Left lung (tissue), 10 donors: Measurements from ENCODE around the gene UBAC1. TPM values are rescaled to one million over a fixed set of nuclear protein-coding genes. Genes with fewer than 3 reads are reported as not detected.

Experiments
- ATAC-seq: fragments of 200-7000 bp; cut with Tn5 transposase; one replicate; pipeline ENCODE4 v1.9.1; 2020; ENCODE audit warnings: moderate library complexity
- DNase-seq, 4 donors: peaks; one replicate each; pipeline ENCODE4 v3.0.0-alpha.2; 2013 to 2020
- H3K27ac ChIP-seq, 2 donors: fragments of 200-600 bp; sonication (generic) in 1 of 2; one replicate each; pipeline versions ENCODE4 v1.5.0 to v1.8.0; 2020 to 2021
- H3K27me3 ChIP-seq, 2 donors: fragments of 200-600 bp; sonication (generic) in 1 of 2; one replicate each; pipeline versions ENCODE4 v1.5.0 to v1.8.0; 2020 to 2021
- H3K36me3 ChIP-seq, 2 donors: fragments of 200-600 bp; sonication (generic) in 1 of 2; one replicate each; pipeline versions ENCODE4 v1.5.0 to v1.8.0; 2020 to 2021
- H3K4me1 ChIP-seq, 2 donors: fragments of 200-600 bp; one replicate each; pipeline ENCODE4 v1.8.0; 2021
- H3K4me3 ChIP-seq, 2 donors: fragments of 200-600 bp; sonication (generic) in 1 of 2; one replicate each; pipeline versions ENCODE4 v1.5.0 to v1.8.0; 2020 to 2021; ENCODE audit warnings: mild to moderate bottlenecking in 1 of 2
- H3K9me3 ChIP-seq, 2 donors: fragments of 200-600 bp; sonication (generic) in 1 of 2; one replicate each; pipeline versions ENCODE4 v1.5.0 to v1.8.0; 2020 to 2021
- intact Hi-C, 2 donors: fragments of 100-400 bp; cut with DNase I; formaldehyde crosslinking; loops; one replicate each; pipeline versions ENCODE4 v1.11.2 to v1.14.2; 2022
- polyA plus RNA-seq, 6 donors: library from polyadenylated mRNA; unstranded; fragments of 120-200 nt; gene quantifications; one replicate each; pipeline ENCODE4 v1.2.1, GENCODE V29; 2013; ENCODE audit not compliant: insufficient read length in 6 of 6
- total RNA-seq, 2 donors: library from RNA; stranded (reverse); fragmentation: NEBNext Ultra II Directional; extraction: Animal tissue kit (Norgen Biotek cat#: 25700); gene quantifications; one replicate each; pipeline ENCODE4 v1.2.1, GENCODE V29; 2021
- TF ChIP-seq, protein P1 (sequence below), 2 donors: fragments of 200-600 bp; sonication (generic) in 1 of 2; IDR thresholded peaks; one replicate each; pipeline versions ENCODE4 v1.5.0 to v1.8.0; 2021; ENCODE audit warnings: antibody characterized with exemption in 2 of 2
- donor health status: DM: no; HTN: yes; CAD: no.
- donor health status: DM: no; HTN: no; CAD: no.

The UBAC1 gene
- total and polyA plus RNA-seq, 8 donors = 28.5 to 40.2 (median 33.5) TPM

DNA sequence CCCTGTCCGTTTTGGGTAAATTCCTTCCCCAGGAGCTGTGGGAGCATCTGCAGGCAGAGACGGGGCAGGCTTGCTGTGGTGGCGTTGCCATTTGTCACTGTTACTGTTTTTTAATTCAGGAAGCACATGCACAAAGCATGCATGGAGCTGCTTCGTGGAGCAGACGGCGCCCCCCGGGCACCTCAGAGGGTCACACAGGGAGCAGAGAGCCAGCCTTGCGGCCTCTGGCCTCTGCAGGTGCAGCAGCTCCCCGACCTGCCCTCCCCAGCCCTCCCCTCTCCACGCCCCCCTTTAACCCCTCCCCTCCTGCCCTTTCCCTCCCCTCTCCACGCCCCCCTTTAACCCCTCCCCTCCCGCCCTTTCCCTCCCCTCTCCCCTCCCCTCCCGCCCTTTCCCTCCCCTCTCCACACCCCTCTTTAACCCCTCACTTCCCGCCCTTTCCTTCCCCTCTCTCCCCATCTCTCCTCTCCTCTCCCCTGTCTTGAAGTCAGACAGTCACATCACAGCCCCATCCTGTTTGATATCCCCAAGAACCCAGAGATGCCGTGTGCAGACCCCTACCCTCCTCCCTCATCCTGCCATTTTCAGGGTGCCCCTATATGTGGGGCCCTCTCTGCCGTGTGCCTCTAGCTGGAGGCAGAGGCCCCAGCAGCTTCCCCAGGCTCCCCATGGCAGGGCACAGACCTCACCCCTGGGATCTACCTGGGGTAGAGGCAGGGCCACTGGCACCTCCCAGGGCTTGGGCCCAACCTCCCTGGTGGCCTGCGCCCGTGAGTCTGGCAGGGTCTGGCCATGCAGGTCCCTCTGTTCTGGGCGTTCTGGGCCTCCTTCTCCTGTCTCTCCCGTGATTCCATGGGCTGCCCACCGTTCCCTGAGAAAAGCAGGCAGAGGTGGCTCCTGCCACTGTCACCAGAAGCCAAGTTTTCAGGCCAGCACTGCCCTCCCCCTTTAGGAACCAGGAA lies 29.6 kb upstream of the UBAC1 start:
- Histone ChIP-seq H3K4me3 (no peak overlapping the region), H3K9me3 (no peaks in the 10 kb centered on the region), H3K4me1 (peaks cover 28 to 56% of the 10 kb centered on the region in 2 donors), H3K27me3 (peaks cover 0 to 35% of the 10 kb centered on the region in 2 donors), H3K36me3 (no peaks in the 10 kb centered on the region), H3K27ac (peak overlapping the region; percentile 21 to 90)
- intact Hi-C loops = no loop called here
- TF ChIP-seq, protein P1, sequence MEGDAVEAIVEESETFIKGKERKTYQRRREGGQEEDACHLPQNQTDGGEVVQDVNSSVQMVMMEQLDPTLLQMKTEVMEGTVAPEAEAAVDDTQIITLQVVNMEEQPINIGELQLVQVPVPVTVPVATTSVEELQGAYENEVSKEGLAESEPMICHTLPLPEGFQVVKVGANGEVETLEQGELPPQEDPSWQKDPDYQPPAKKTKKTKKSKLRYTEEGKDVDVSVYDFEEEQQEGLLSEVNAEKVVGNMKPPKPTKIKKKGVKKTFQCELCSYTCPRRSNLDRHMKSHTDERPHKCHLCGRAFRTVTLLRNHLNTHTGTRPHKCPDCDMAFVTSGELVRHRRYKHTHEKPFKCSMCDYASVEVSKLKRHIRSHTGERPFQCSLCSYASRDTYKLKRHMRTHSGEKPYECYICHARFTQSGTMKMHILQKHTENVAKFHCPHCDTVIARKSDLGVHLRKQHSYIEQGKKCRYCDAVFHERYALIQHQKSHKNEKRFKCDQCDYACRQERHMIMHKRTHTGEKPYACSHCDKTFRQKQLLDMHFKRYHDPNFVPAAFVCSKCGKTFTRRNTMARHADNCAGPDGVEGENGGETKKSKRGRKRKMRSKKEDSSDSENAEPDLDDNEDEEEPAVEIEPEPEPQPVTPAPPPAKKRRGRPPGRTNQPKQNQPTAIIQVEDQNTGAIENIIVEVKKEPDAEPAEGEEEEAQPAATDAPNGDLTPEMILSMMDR (IDR thresholded peaks at IDR 0.05) = no peak
- peak; percentile 33 for ATAC-seq
- DNase-seq = peak in 1 of 4 donors; percentile 71

DNA sequence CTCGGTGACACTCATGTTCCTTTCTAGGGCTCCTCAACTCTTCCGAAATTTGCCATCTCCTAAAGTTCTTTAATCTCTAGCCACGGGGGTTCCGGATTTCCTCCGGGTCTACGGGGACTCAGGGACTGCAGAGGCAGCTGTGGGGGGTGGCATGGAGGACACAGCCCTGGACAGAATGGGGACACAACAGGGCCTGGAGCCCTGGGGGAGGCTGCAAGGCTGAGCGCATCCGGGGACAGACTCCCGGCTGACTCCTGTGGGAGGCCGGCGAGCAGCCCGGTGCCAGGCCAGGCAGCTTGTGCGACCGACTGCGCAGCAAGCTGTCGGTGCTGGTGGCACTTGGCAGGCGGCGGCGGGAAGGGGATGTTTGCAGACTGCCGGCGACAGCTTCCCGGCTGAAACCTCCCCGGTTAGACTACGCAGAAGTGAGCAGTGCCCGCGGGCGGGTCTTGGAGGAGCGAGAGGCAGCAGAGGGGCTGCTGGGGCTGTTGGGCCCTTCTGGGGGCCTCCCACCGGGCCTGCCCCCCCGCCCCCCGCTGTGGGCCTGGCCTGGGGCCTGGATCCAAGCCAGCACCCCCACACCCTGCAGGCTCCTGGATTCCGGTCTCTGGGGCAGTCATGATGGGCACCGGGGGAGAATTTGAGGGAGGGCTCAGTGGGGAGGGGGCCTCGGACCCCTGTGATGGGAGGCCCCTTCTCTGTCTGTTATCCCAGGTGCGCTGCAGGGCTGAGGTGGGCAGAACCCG lies 28.7 kb upstream of the UBAC1 start:
- H3K4me1 ChIP-seq = peaks cover 28 to 56% of the 10 kb centered on the region in 2 donors
- H3K27ac ChIP-seq = peak overlapping the region in 1 of 2 donors; percentile 55
- peak; percentile 5 for ATAC-seq
- TF ChIP-seq, protein P1 (IDR thresholded peaks at IDR 0.05) = no peak
- no peaks in the 10 kb centered on the region for H3K36me3 ChIP-seq
- H3K9me3 ChIP-seq = no peaks in the 10 kb centered on the region
- H3K27me3 ChIP-seq = peaks cover 0 to 44% of the 10 kb centered on the region in 2 donors
- intact Hi-C loops = no loop called here
- H3K4me3 ChIP-seq = no peak overlapping the region
- peak in 1 of 4 donors; percentile 47 for DNase-seq

DNA sequence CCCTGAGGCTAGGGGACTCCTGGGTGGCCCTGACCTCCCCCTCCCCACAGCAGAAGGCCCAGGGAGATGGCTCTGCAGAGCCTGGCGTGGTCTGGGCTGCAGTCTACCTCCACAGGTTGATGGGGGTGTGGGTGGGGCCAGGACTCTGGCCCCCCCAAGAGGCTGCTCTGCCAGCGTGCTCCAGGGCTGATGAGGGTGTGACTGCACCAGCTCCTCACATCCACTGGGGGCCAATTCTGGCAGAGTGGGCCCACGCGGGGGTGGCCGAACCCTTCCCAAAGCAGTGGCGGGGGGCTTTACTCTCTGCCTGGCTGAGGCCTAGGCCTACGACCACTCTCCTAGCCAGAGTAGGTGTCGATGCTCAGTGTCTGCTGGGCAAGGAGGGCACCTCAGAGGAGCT lies 28.0 kb upstream of the UBAC1 start:
- Histone ChIP-seq H3K27me3 (peaks cover 0 to 51% of the 10 kb centered on the region in 2 donors), H3K4me1 (peaks cover 22 to 49% of the 10 kb centered on the region in 2 donors), H3K9me3 (no peaks in the 10 kb centered on the region), H3K4me3 (no peak overlapping the region), H3K27ac (no peak overlapping the region), H3K36me3 (no peaks in the 10 kb centered on the region)
- ATAC-seq = no peak
- TF ChIP-seq, protein P1 (IDR thresholded peaks at IDR 0.05) = no peak
- intact Hi-C loops = no loop called here
- DNase-seq = no peak

DNA sequence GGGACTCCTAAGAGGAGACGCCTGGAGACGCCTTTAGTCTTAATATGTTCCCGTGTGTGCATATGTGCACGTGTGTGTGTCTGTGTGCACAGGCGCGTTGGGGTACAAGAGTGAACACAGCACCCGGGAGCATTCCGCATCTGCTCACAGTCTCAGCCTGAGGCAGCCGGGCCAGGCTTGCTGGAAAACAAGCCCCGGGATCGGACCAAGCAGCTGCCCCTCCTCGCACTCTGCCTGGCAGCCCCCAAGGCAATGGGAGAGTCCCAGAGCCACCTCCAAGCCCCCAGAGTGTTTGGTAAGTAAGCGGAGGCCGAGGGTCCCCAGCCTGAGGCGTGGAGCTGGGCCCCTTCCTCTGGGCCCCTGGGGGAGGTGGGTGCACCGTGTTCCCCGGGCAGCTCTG lies 27.3 kb upstream of the UBAC1 start:
- Histone ChIP-seq H3K4me1 (peaks cover 21 to 42% of the 10 kb centered on the region in 2 donors), H3K9me3 (no peaks in the 10 kb centered on the region), H3K4me3 (no peak overlapping the region), H3K27ac (no peak overlapping the region), H3K27me3 (peaks cover 0 to 57% of the 10 kb centered on the region in 2 donors), H3K36me3 (no peaks in the 10 kb centered on the region)
- intact Hi-C loops = no loop called here
- TF ChIP-seq, protein P1 (IDR thresholded peaks at IDR 0.05) = no peak
- no peak for ATAC-seq
- DNase-seq = no peak
